Measurements from ENCODE around the gene PTPRE.

PTPRE gene

GRCh38 chr10:127976701-127977356 lies 69.9 kb downstream of the PTPRE start:
- Histone ChIP-seq H3K9me3 (ENCODE audit: control insufficient read depth, insufficient read depth, low read length) (peaks cover 4% of the 10 kb centered on the region; the same call in 1 of the 2 replicates), H3K4me1 (ENCODE audit: control insufficient read depth, insufficient read depth, low read length) (peaks cover 5% of the 10 kb centered on the region), H3K27ac (ENCODE audit: low read depth, low read length) (no peak overlapping the region), H3K27me3 (ENCODE audit: control insufficient read depth, insufficient read depth, low read length) (no peaks in the 10 kb centered on the region), H3K36me3 (ENCODE audit: control insufficient read depth, insufficient read depth, low read length) (no peaks in the 10 kb centered on the region), H3K4me3 (ENCODE audit: low read depth, low read length) (no peak overlapping the region), H3K9ac (ENCODE audit: low read depth, low read length) (no peak overlapping the region)

GRCh38 chr10:127977357-127978009 lies 70.6 kb downstream of the PTPRE start:
- peaks cover 4% of the 10 kb centered on the region; the same call in 1 of the 2 replicates for H3K9me3 ChIP-seq (ENCODE audit: control insufficient read depth, insufficient read depth, low read length)
- H3K36me3 ChIP-seq (ENCODE audit: control insufficient read depth, insufficient read depth, low read length), result no peaks in the 10 kb centered on the region
- no peak overlapping the region for H3K9ac ChIP-seq (ENCODE audit: low read depth, low read length)
- no peak overlapping the region for H3K27ac ChIP-seq (ENCODE audit: low read depth, low read length)
- H3K4me1 ChIP-seq (ENCODE audit: control insufficient read depth, insufficient read depth, low read length), result peaks cover 5% of the 10 kb centered on the region
- no peaks in the 10 kb centered on the region for H3K27me3 ChIP-seq (ENCODE audit: control insufficient read depth, insufficient read depth, low read length)
- no peak overlapping the region for H3K4me3 ChIP-seq (ENCODE audit: low read depth, low read length)

- Histone ChIP-seq H3K9ac (ENCODE audit: low read depth, low read length) (no peak overlapping the region), H3K27ac (ENCODE audit: low read depth, low read length) (no peak overlapping the region), H3K36me3 (ENCODE audit: control insufficient read depth, insufficient read depth, low read length) (no peaks in the 10 kb centered on the region), H3K4me3 (ENCODE audit: low read depth, low read length) (no peak overlapping the region), H3K4me1 (ENCODE audit: control insufficient read depth, insufficient read depth, low read length) (peaks cover 5% of the 10 kb centered on the region), H3K27me3 (ENCODE audit: control insufficient read depth, insufficient read depth, low read length) (no peaks in the 10 kb centered on the region), H3K9me3 (ENCODE audit: control insufficient read depth, insufficient read depth, low read length) (peaks cover 4% of the 10 kb centered on the region; the same call in 1 of the 2 replicates)
Observed at GRCh38 chr10:127978481-127978880, 71.6 kb downstream of the PTPRE start.

- Histone ChIP-seq H3K9ac (ENCODE audit: low read depth, low read length) (no peak overlapping the region), H3K9me3 (ENCODE audit: control insufficient read depth, insufficient read depth, low read length) (peaks cover 4% of the 10 kb centered on the region; the same call in 1 of the 2 replicates), H3K4me3 (ENCODE audit: low read depth, low read length) (no peak overlapping the region)
Observed at GRCh38 chr10:127979045-127979444, 72.1 kb downstream of the PTPRE start.

GRCh38 chr10:127979566-127979965 lies 72.7 kb downstream of the PTPRE start:
- peaks cover 4% of the 10 kb centered on the region; the same call in 1 of the 2 replicates for H3K9me3 ChIP-seq (ENCODE audit: control insufficient read depth, insufficient read depth, low read length)
- no peaks in the 10 kb centered on the region for H3K36me3 ChIP-seq (ENCODE audit: control insufficient read depth, insufficient read depth, low read length)
- H3K4me3 ChIP-seq (ENCODE audit: low read depth, low read length), result no peak overlapping the region
- no peak overlapping the region for H3K9ac ChIP-seq (ENCODE audit: low read depth, low read length)
- H3K4me1 ChIP-seq (ENCODE audit: control insufficient read depth, insufficient read depth, low read length), result peaks cover 5% of the 10 kb centered on the region
- H3K27ac ChIP-seq (ENCODE audit: low read depth, low read length), result no peak overlapping the region
- H3K27me3 ChIP-seq (ENCODE audit: control insufficient read depth, insufficient read depth, low read length), result no peaks in the 10 kb centered on the region

More at GRCh38 chr10:127979045-127979444, 72.1 kb downstream of the PTPRE start:
- Histone ChIP-seq H3K4me1 (ENCODE audit: control insufficient read depth, insufficient read depth, low read length) (peaks cover 5% of the 10 kb centered on the region), H3K27ac (ENCODE audit: low read depth, low read length) (no peak overlapping the region), H3K36me3 (ENCODE audit: control insufficient read depth, insufficient read depth, low read length) (no peaks in the 10 kb centered on the region), H3K27me3 (ENCODE audit: control insufficient read depth, insufficient read depth, low read length) (no peaks in the 10 kb centered on the region)

GRCh38 chr10:127980898-127981297 lies 74.0 kb downstream of the PTPRE start:
- no peaks in the 10 kb centered on the region for H3K36me3 ChIP-seq (ENCODE audit: control insufficient read depth, insufficient read depth, low read length)
- H3K9me3 ChIP-seq (ENCODE audit: control insufficient read depth, insufficient read depth, low read length), result peaks cover 4% of the 10 kb centered on the region; the same call in 1 of the 2 replicates
- peaks cover 5% of the 10 kb centered on the region for H3K4me1 ChIP-seq (ENCODE audit: control insufficient read depth, insufficient read depth, low read length)
- no peak overlapping the region for H3K27ac ChIP-seq (ENCODE audit: low read depth, low read length)
- H3K4me3 ChIP-seq (ENCODE audit: low read depth, low read length), result no peak overlapping the region
- H3K9ac ChIP-seq (ENCODE audit: low read depth, low read length), result no peak overlapping the region
- no peaks in the 10 kb centered on the region for H3K27me3 ChIP-seq (ENCODE audit: control insufficient read depth, insufficient read depth, low read length)

GRCh38 chr10:127982601-127983000 lies 75.7 kb downstream of the PTPRE start:
- Histone ChIP-seq H3K27me3 (ENCODE audit: control insufficient read depth, insufficient read depth, low read length) (no peaks in the 10 kb centered on the region), H3K36me3 (ENCODE audit: control insufficient read depth, insufficient read depth, low read length) (no peaks in the 10 kb centered on the region)

GRCh38 chr10:127983344-127984100 lies 76.6 kb downstream of the PTPRE start:
- H3K9ac ChIP-seq (ENCODE audit: low read depth, low read length), result no peak overlapping the region
- no peaks in the 10 kb centered on the region for H3K36me3 ChIP-seq (ENCODE audit: control insufficient read depth, insufficient read depth, low read length)
- H3K4me1 ChIP-seq (ENCODE audit: control insufficient read depth, insufficient read depth, low read length), result no peaks in the 10 kb centered on the region
- no peaks in the 10 kb centered on the region for H3K27me3 ChIP-seq (ENCODE audit: control insufficient read depth, insufficient read depth, low read length)
- peaks cover 4% of the 10 kb centered on the region; the same call in 1 of the 2 replicates for H3K9me3 ChIP-seq (ENCODE audit: control insufficient read depth, insufficient read depth, low read length)
- no peak overlapping the region for H3K27ac ChIP-seq (ENCODE audit: low read depth, low read length)
- no peak overlapping the region for H3K4me3 ChIP-seq (ENCODE audit: low read depth, low read length)

More at GRCh38 chr10:127982601-127983000, 75.7 kb downstream of the PTPRE start:
- H3K9ac ChIP-seq (ENCODE audit: low read depth, low read length), result no peak overlapping the region
- no peak overlapping the region for H3K4me3 ChIP-seq (ENCODE audit: low read depth, low read length)
- H3K27ac ChIP-seq (ENCODE audit: low read depth, low read length), result no peak overlapping the region
- H3K4me1 ChIP-seq (ENCODE audit: control insufficient read depth, insufficient read depth, low read length), result no peaks in the 10 kb centered on the region
- H3K9me3 ChIP-seq (ENCODE audit: control insufficient read depth, insufficient read depth, low read length), result peaks cover 4% of the 10 kb centered on the region; the same call in 1 of the 2 replicates

- Histone ChIP-seq H3K36me3 (ENCODE audit: control insufficient read depth, insufficient read depth, low read length) (no peaks in the 10 kb centered on the region), H3K4me1 (ENCODE audit: control insufficient read depth, insufficient read depth, low read length) (no peaks in the 10 kb centered on the region), H3K9me3 (ENCODE audit: control insufficient read depth, insufficient read depth, low read length) (no peaks in the 10 kb centered on the region), H3K4me3 (ENCODE audit: low read depth, low read length) (no peak overlapping the region), H3K27me3 (ENCODE audit: control insufficient read depth, insufficient read depth, low read length) (no peaks in the 10 kb centered on the region), H3K27ac (ENCODE audit: low read depth, low read length) (no peak overlapping the region), H3K9ac (ENCODE audit: low read depth, low read length) (no peak overlapping the region)
Observed at GRCh38 chr10:127984945-127985344, 78.0 kb downstream of the PTPRE start.

GRCh38 chr10:127986531-127987466 lies 79.9 kb downstream of the PTPRE start:
- Histone ChIP-seq H3K4me3 (ENCODE audit: low read depth, low read length) (no peak overlapping the region), H3K27me3 (ENCODE audit: control insufficient read depth, insufficient read depth, low read length) (no peaks in the 10 kb centered on the region), H3K4me1 (ENCODE audit: control insufficient read depth, insufficient read depth, low read length) (no peaks in the 10 kb centered on the region), H3K9me3 (ENCODE audit: control insufficient read depth, insufficient read depth, low read length) (no peaks in the 10 kb centered on the region), H3K27ac (ENCODE audit: low read depth, low read length) (no peak overlapping the region), H3K36me3 (ENCODE audit: control insufficient read depth, insufficient read depth, low read length) (no peaks in the 10 kb centered on the region), H3K9ac (ENCODE audit: low read depth, low read length) (no peak overlapping the region)
